Mucosa of descending colon (tissue), 3 donors: ENCODE data around the gene CHD9NB. TPM values are rescaled to one million over a fixed set of nuclear protein-coding genes. Genes with fewer than 3 reads are reported as not detected.

ENCODE experiments used
- ATAC-seq: fragments of 200-7000 bp; cut with Tn5 transposase; one replicate; pipeline ENCODE4 v1.9.1; 2020; ENCODE audit warnings: mild to moderate bottlenecking, moderate library complexity
- DNase-seq, 3 donors: peaks; one replicate each; pipeline ENCODE4 v3.0.0-alpha.2; 2020
- H3K36me3 ChIP-seq: fragments of 200-600 bp; one replicate; pipeline ENCODE4 v1.8.0; 2021; ENCODE audit warnings: low read depth, mild to moderate bottlenecking
- H3K4me1 ChIP-seq: fragments of 200-600 bp; one replicate; pipeline ENCODE4 v1.8.0; 2021; ENCODE audit warnings: low read depth, mild to moderate bottlenecking
- H3K4me3 ChIP-seq: fragments of 200-600 bp; one replicate; pipeline ENCODE4 v1.8.0; 2021; ENCODE audit warnings: mild to moderate bottlenecking
- H3K9me3 ChIP-seq: fragments of 200-600 bp; one replicate; pipeline ENCODE4 v1.8.0; 2021; ENCODE audit warnings: mild to moderate bottlenecking
- intact Hi-C, 2 donors: fragments of 100-400 bp; cut with DNase I in 1 of 2; cut with micrococcal nuclease in 1 of 2; formaldehyde crosslinking; loops; one replicate each; pipeline versions ENCODE4 v1.11.0 to v1.11.1; 2022; cut with DNase I, micrococcal nuclease
- total RNA-seq, 3 donors: library from RNA; stranded (reverse); fragmentation: NEBNext Ultra II Directional in 2 of 3; extraction: Animal tissue kit (Norgen Biotek cat#: 25700) in 2 of 3; gene quantifications; one replicate each; pipeline versions ENCODE4 v1.2.1 to v1.2.4, GENCODE V29; 2021 to 2023
- TF ChIP-seq, protein P1 (sequence below): fragments of 200-600 bp; IDR thresholded peaks from one replicate; pipeline ENCODE4 v1.8.0; 2022; ENCODE audit warnings: antibody characterized with exemption, mild to moderate bottlenecking
- donor health status: DM: no; HTN: no; CAD: no; lungs with moderate emphysema.
- donor health status: DM: no; HTN: no; CAD: no.
- donor health status: DM: no; HTN: yes; CAD: no.

Gene CHD9NB
- total RNA-seq, 3 donors from 2014 or later, result 2.3 to 5.3 (median 5.2) TPM

DNA sequence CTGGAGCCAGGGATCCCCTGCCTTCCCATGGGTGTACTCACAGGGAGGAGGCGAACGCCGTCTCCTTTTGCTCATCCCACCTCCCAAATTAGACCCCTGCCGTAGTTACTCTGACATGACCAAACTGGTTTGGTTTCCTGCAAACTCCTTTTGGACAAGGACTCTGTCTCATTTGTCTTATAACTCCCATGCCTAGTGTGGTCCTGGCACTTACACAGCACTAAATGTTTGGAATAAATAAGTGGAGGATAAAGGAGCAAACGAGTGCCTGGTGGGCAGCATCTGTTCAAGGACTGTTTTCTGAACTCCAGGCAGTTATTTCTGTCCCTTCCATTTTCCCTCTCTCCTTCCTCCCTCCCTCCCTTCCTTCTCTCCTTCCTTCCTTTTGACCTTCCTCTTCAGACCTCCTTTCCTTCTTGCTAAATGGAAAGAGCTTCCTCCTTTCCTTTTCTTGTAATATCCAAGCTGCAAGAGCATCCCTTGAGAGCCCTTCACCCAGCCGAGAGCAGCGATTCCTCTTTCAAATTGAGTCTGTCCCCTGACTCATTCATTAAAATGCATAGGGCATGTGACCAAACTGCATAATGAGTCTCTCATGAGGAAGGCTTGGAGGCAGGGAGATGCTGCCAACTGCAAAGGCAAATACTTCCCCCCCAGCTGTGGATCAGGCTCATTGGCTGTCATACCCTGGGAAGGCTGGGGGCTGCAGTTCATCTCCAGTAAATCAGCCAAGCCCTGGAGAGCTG, 38.9 kb upstream of the CHD9NB start:
- Histone ChIP-seq H3K4me1 (peaks cover 56% of the 10 kb centered on the region), H3K9me3 (no peaks in the 10 kb centered on the region), H3K4me3 (no peak overlapping the region), H3K36me3 (no peaks in the 10 kb centered on the region)
- DNase-seq (peak; percentile 45 to 67 (median 56)), ATAC-seq (peak; percentile 3)
- intact Hi-C loops, result no loop called here
- TF ChIP-seq, protein P1, sequence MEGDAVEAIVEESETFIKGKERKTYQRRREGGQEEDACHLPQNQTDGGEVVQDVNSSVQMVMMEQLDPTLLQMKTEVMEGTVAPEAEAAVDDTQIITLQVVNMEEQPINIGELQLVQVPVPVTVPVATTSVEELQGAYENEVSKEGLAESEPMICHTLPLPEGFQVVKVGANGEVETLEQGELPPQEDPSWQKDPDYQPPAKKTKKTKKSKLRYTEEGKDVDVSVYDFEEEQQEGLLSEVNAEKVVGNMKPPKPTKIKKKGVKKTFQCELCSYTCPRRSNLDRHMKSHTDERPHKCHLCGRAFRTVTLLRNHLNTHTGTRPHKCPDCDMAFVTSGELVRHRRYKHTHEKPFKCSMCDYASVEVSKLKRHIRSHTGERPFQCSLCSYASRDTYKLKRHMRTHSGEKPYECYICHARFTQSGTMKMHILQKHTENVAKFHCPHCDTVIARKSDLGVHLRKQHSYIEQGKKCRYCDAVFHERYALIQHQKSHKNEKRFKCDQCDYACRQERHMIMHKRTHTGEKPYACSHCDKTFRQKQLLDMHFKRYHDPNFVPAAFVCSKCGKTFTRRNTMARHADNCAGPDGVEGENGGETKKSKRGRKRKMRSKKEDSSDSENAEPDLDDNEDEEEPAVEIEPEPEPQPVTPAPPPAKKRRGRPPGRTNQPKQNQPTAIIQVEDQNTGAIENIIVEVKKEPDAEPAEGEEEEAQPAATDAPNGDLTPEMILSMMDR, result no peak

DNA sequence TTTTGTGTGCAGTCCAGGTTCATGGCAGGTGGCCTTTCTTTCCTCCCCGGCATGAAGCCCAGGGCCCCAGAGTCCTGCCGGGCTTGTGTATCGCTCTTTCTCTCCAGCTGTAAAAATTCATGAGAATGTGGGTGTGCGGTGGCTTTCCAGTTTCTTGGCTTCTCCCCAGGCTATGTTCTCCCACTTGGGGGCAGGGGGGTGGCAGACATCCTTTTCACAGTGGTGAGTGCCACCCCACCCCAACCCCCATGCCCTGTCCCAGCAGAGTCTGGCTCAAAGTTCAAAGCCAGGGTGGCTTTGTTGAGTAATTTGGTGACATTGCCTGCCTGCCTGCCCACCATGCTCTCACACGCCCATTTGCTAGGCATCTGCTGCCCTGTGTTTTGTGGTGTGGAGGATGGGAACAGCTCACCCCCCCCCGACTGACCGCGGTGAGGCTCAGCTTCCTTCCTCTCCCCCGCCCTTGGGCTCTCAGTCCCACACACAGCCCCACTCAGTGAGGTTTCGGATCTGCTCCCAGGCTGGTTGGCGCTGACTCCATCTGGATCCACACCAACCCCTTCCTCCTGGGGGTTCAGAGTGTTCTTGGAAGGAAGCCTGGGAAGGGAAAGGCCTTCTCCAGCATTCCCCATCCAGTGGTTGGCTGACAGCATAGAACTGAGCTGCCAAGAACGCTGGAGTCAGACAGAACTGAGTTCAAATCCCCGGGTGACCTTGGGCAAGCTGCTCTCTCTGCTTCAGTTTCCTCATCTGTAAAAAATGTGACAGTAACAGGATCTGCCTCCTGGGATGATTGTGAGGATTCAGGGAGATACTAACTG, 38.1 kb upstream of the CHD9NB start:
- Histone ChIP-seq H3K36me3 (no peaks in the 10 kb centered on the region), H3K9me3 (no peaks in the 10 kb centered on the region), H3K4me3 (no peak overlapping the region), H3K4me1 (peaks cover 56% of the 10 kb centered on the region)
- DNase-seq (peak; percentile 77 to 89 (median 81)), ATAC-seq (peak; percentile 41)
- intact Hi-C loops, result no loop called here
- TF ChIP-seq, protein P1, result no peak

DNA sequence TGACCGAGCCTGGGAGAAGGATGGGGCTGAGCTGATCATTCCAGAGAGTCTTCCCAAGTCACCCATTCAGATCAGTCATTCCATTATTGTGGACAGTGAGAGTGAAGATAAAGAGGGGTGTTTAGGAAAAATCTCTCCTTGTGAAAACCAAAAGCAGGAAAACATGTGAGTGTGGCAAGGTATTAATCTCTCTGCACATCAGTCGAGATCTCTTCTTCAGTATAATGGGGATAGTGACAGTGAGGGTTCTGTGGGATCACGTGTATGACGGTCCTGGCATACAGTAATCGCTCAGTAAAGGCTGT, 37.5 kb upstream of the CHD9NB start:
- no peak for ATAC-seq
- TF ChIP-seq, protein P1, result no peak
- no peaks in the 10 kb centered on the region for H3K36me3 ChIP-seq
- DNase-seq, result no peak
- H3K9me3 ChIP-seq, result no peaks in the 10 kb centered on the region
- H3K4me1 ChIP-seq, result peaks cover 60% of the 10 kb centered on the region
- intact Hi-C loops, result no loop called here
- no peak overlapping the region for H3K4me3 ChIP-seq

DNA sequence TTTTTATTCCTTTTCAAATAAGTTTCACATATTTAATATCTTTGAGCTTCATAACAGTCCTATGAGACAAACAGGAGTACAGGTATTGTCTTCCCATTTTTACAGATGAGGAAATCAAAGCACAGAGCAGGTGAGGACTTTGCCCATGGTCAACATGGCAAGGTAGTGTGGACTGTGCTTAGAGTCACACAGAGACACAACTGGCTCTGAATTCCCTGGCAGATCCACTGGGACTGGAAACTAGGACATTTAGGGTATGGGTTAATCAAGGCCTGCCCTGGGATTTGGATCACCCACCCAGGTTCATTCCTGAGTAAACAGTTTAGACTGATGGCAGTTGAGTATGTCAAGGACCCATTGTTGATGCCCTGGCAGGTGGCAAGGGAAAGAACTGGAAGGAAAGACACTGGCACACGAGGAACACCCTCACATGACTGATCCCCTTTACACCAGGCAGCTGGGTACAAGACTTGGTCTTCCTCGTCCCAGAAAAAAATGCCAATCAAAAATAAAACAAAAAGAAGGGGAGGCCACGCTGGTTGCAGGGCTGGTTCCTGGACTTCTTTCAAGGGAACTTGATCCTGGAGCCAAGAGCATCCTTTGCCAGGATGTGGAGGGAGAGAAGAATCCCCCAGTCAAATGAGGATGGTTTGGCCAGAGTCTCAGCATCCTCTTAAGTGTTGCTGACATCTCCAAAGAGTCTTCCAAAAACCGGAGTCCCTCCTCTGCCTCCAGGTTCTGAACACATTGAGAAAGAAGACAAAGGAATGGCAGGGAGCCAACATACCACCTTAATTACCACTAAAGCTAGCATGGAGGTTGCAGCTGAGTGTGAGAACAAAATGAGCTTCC, 37.0 kb upstream of the CHD9NB start:
- Histone ChIP-seq H3K9me3 (no peaks in the 10 kb centered on the region), H3K36me3 (no peaks in the 10 kb centered on the region), H3K4me1 (peaks cover 59% of the 10 kb centered on the region), H3K4me3 (no peak overlapping the region)
- intact Hi-C loops, result no loop called here
- TF ChIP-seq, protein P1, result no peak
- ATAC-seq, result no peak
- peak in 1 of 3 donors; percentile 23 for DNase-seq

DNA sequence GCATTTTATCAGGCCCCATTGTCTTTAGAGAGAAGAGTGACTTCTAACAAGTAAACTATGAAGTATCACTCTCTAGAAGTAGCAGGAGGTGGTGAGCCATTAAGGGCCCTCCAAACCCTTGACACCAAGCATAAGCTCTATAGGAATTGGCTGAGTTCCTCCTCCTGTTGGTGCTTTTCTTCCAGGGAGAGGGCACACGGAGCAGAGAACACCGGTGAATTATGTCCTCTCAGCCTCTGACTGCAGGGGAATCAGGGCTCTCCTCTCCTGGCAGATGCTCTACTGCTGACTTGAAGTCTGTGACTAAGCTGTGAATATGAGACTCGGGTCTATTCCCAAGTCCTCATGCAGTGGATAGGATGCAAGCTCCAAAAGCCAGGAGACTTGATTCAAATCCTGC, 34.4 kb upstream of the CHD9NB start:
- TF ChIP-seq, protein P1, result no peak
- H3K4me1 ChIP-seq, result peaks cover 40% of the 10 kb centered on the region
- ATAC-seq, result no peak

More for the DNA sequence above, 34.4 kb upstream of the CHD9NB start:
- no peak for DNase-seq
- intact Hi-C loops, result no loop called here
- Histone ChIP-seq H3K36me3 (no peaks in the 10 kb centered on the region), H3K9me3 (no peaks in the 10 kb centered on the region), H3K4me3 (no peak overlapping the region)
